GM21447 (cell line): ENCODE measurements around the gene CLDND2.
A peak's percentile ranks its signal among the peaks of the same experiment; 100 is the strongest.

ENCODE experiments used
- ATAC-seq: cut with Tn5 transposase; IDR thresholded peaks from one replicate; pipeline ENCODE4 v1.9.1; 2021; ENCODE audit not compliant: unreplicated experiment

CLDND2 gene

DNA sequence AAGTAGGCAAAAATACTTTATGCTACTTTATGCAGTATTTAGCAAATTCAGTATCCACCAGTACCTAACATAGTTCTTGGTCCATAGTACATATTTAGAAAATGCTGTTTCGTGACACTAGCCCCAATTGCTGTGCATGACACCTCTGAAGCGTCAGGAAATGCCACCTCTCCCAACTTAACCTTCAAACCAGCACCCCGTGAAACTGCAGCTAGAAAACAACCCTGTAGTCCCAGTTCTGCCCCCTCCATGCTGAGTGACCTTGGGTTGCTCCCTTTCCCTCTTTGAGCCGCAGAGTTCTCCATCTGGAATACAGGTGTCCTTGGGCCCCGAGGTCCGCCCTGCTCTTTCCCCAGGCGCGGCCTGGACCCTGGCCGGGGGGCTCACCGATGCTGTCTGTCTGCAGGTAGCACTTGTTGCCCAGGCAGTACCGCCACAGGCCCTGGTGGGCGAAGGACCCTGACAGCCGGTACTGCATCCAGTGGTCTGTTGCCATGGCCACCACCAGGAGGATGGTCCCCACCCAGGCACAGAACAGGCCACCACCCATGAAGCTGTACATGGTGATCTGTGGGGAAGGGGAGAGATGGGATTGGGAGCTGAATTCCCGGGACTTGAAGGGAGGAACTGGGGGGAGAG, 18.2 kb upstream of the CLDND2 start:
- ATAC-seq, result no peak

DNA sequence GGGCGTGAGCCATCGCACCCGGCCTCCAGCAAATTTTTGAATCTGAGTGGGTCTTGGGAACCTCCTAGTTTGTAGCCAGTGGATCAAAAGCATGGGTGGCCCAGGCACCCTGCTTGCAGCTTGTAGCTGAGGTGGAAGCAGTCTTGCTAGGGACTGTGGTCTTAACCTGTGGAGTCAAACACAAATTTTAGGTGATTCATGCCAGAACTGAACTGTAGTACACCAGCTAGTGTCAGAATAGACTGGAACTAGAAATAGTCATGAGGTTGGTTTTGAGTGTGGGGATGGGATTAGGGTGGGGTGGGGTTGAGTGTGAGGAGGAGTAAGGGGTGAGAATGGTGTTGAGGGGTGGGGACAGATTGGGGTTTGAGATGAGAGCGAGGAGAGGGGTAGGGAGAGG, 13.2 kb upstream of the CLDND2 start:
- no peak for ATAC-seq

GRCh38 chr19:51380379-51380778, 11.6 kb upstream of the CLDND2 start:
- ATAC-seq, result no peak

GRCh38 chr19:51377422-51377821, 8.6 kb upstream of the CLDND2 start:
- no peak for ATAC-seq

DNA sequence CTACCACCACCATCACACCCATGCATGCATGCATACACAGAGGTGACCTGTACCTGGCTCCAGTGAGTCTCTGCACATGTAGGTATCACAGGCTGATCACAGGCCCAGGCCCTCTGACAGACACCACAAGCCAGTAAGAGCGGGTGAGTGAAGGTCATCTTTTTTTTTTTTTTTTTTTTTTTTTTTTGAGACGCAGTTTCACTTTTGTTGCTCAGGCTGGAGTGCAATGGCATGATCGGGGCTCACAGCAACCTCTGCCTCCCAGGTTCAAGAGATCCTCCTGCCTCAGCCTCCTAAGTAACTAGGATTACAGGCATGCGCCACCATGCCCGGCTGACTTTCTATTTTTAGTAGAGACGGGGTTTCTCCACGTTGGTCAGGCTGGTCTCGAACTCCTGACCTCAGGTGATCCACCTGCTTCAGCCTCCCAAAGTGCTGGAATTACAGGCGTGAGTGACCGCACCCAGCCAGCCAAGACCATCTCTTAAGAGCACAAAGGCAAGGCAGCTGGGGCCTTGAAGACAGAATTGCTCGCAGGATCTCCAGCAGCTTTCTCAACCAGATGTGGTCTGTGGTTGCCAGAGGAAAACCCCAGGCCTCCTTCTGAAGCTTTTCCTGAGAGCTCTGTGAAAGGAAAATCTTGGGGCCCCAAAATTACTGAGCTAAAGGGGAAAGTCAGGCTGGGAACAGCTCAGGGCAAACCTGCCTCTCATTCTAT, 6.9 kb upstream of the CLDND2 start:
- ATAC-seq, result no peak

DNA sequence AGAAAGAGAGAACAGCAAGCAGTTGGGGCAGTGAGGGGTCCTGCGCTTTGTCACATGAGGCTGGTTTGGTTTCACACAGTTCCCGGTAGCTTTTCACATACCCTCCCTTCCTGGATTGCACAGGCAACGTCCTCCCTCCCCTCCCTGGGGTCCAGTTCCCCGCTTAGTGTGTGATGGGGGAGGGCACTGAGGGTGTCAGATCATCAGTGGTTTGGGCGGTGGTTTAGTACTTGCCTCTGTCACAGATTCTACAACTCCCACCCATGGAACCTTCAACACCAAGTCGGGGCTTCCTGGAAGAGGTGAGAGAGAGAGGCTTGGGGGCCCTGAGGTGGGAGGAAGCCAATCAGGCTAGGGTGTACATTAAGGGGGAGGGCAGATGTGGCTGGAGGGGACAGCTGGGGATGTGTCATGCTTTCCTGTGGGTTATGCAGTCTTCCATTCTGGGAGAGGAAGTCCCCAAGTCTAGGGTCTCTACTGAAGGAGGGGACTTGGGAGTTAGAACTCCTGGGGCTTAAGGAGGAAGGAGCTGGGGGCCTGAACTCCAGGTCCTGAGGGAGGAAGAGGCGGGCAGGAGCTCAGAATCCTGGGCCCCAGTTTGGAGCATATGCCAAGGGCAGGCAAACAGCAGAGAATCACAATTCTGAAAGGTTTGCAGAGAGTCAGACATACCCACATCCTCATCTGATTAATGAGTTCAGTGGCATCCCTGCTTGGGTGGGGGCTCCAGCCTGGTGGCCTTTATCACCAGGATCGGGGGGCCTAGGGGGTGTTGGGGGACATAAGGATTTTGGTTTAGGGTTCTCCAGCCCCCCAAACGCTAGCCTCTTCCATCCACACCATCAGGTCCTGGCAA, 4.1 kb upstream of the CLDND2 start, which contains the start of gene NKG7:
TSS of gene NKG7 (minus strand) at position 6 of the 856 bp plus-strand sequence. CDS start 119 bp downstream, outside the sequence.
- ATAC-seq, result peak; percentile 47

GRCh38 chr19:51372021-51372648, 3.3 kb upstream of the CLDND2 start:
- ATAC-seq, result no peak

DNA sequence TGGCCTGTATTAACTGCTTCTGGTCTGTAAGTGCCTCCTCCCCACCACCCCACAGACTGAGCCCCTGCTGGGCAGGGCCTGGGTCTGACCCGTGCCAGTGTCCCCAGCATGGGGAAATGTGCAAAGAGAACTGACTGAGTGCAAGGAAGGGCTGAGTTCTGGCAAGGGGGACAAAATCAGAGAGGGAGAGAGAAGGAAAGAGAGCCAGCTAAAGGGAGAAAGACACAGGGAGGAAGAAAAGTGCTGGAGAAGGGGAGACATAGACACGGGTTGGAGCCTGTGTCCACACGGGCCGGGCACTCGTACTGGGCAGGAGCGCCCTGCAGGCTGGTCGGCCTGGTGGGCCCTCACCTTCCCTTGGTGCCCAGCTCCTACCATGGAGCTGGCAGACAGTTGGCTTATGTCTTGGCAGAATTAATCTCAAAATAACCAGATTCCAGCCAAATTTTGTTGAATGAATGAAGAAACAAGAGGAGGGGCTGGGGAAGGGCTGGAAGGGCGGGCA, 2.4 kb upstream of the CLDND2 start:
- ATAC-seq, result no peak

- ATAC-seq, result no peak
Measured at GRCh38 chr19:51370230-51370629, 1.4 kb upstream of the CLDND2 start.

GRCh38 chr19:51367565-51368365, 1.0 kb downstream of the CLDND2 start:
- peak; percentile 74 for ATAC-seq

DNA sequence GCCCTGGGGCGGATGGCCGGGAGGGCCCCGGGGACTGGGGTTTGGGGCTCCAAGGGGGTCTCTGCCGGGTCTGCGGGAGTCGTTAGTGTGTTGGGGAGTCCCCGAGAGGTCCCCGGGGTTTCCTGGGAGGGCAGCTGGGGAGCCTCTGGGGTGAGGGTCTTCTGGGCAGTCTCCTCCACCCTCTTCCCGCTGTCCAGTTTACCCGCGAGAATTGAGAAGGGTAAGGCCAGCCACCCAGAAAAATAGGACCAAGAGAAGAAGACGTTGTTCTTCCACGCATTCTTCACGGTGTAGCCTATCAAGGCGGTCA, 1.6 kb downstream of the CLDND2 start:
- ATAC-seq, result no peak

DNA sequence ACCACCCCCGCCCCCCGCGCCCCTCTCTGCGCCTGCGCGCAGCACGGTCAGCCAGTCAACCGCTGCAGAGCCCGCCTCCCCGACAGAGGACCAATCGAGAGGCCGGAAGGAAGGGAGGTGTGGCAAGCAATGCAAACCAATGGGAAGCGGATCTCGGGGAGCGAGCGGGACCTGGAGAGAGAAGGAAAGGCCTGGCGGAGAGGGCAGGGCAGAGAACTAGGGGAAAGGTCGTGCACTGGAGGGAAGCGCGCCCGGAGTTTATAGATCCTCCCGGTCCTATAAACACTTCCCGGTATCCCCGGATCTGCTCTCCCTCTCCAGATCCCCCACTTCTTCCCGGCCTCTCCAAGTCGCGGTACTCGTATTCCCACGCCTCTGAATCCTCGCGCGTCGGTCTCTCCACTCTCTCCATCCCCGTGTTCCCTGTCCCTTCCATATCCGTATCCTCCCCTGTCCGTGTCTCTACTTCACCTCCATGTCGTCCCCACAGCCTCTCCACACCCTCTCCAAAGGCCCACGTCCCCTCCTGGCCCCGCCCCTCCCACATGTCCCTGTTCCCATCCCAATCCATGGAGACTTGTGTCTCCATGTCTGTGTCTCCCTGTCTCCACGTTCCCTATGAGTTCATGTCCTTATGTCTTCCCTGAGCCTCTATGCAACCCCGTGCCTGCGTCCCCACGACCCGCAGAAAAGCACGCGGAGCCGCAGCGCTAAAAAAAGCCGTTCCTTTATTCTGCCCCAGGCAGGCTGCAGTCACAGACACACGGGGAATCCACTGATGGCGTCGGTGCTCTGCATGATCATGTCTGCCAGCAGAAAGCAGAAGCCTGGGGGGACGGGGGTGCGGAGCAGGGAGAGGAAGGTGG, 2.2 kb downstream of the CLDND2 start:
- ATAC-seq, result peak; percentile 44

GRCh38 chr19:51365965-51366388, 2.8 kb downstream of the CLDND2 start, which contains the start of gene ETFB:
ETFB (minus strand) TSS chr19:51366388; CDS start chr19:51366326, 62 bp downstream.
- no peak for ATAC-seq

DNA sequence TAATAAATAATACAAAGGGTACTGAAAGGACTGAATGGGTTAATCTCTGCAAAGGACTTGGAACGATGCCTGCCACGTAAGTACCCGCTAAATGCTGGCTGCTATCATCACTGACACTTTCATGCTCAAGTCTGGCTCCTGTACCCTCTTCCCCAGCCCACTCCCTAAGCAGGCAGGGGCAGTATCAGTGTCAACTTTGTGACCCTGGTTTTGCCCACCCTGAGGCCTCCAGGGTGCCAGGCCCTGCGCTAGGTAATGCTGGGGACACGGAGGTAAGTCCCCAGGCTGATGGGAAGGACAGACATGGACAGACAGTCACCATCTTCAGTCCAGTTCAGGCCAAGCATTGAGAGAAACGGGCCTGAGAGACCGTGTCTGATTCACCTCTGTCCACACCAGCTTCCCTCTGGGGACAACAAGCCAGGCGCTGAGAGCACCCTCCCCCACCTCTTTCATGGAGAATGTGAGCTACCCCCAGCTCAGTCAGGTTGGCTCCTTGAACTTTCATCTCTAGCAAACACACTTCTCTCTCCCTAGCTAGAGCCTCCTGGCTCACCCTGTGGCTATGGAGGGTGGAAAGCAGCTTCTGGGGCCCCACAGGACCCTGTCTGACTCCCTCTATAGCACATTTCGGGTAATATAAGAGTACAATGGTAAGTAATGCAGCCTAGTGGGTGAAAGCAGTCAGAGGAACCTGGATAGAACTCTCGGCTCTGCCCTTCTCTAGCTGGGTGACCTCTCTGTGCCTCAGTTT, 3.4 kb downstream of the CLDND2 start:
- no peak for ATAC-seq

DNA sequence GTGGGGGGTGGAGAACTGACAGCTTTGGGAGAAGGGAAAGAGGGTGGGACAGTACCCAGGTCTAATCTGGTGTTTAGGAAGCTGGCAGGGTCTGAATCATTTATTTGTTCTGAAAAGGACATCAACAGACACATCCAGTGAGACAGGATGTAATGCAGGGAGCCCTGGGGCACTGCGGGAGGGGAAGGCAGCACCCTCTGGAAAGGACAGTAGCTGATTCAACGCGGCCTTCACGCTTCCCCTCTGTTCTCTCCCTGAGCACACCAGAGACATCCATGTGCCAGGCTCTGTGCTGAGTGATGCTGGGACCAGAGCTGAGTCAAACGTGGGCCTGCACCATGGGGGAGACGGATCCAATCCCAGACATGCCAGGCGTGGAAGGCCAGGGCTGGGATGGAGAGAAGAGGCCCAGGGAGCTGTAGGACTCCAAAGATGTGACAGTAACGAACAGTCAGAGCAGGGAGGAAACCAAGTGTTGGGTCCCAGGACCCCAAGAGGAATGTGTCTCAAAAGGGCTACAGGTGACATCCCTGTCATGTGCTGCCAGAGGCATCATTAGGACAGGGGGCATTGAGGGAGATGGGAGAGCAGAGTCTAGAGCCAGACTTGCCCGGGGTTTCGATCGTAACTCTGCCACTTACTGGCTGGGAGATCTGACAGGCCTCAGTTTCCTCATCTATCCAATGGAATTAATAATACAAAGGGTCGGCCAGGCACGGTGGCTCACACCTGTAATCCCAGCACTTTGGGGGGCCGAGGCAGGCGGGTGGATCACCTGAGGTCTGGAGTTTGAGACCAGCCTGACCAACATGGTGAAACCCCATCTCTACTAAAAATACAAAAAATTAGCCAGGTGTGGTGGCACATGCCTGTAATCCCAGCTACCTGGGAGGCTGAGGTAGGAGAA, 4.3 kb downstream of the CLDND2 start:
- ATAC-seq, result no peak

GRCh38 chr19:51361239-51361638, 7.6 kb downstream of the CLDND2 start:
- no peak for ATAC-seq

GRCh38 chr19:51359294-51359693, 9.5 kb downstream of the CLDND2 start:
- ATAC-seq, result no peak

- ATAC-seq, result no peak
Measured at GRCh38 chr19:51357952-51358351, 10.9 kb downstream of the CLDND2 start.
